Psoas muscle (tissue), 8 donors: ENCODE measurements around the gene ADGRD1. TPM values are rescaled to one million over a fixed set of nuclear protein-coding genes. Genes with fewer than 3 reads are reported as not detected.

Experiments
- ATAC-seq, 4 donors: fragments of 200-7000 bp; cut with Tn5 transposase; one replicate each; pipeline ENCODE4 v1.9.1; 2020; ENCODE audit warnings: moderate library complexity in 3 of 4, mild to moderate bottlenecking in 2 of 4
- DNase-seq, 2 donors: peaks; one replicate each; pipeline ENCODE4 v3.0.0-alpha.2; 2020
- H3K27ac ChIP-seq: fragments of 200-600 bp; one replicate; pipeline ENCODE4 v1.8.0; 2022
- H3K27me3 ChIP-seq, 3 donors: fragments of 200-600 bp in 1 of 3; one replicate each; pipeline versions ENCODE4 v1.6.1 to v1.8.0; 2013 to 2022; ENCODE audit warnings: low read length in 2 of 3, mild to moderate bottlenecking in 2 of 3, moderate library complexity in 1 of 3; ENCODE audit not compliant: insufficient read depth in 3 of 3
- H3K36me3 ChIP-seq, 2 donors: fragments of 200-600 bp in 1 of 2; one replicate each; pipeline versions ENCODE4 v1.6.1 to v1.8.0; 2013 to 2022; ENCODE audit warnings: low read depth in 1 of 2, mild to moderate bottlenecking in 1 of 2, moderate library complexity in 1 of 2; ENCODE audit not compliant: insufficient read depth in 1 of 2
- H3K4me1 ChIP-seq: fragments of 200-600 bp; one replicate; pipeline ENCODE4 v1.8.0; 2022
- H3K4me3 ChIP-seq: fragments of 200-600 bp; one replicate; pipeline ENCODE4 v1.8.0; 2022; ENCODE audit warnings: mild to moderate bottlenecking
- H3K9me3 ChIP-seq: fragments of 200-600 bp; one replicate; pipeline ENCODE4 v1.8.0; 2022
- CTCF ChIP-seq: fragments of 200-600 bp; IDR thresholded peaks from one replicate; pipeline ENCODE4 v1.8.0; 2022; ENCODE audit warnings: antibody characterized with exemption
- WGBS, 3 donors: extraction: QIAGEN DNeasy Blood & Tissue Kit; methylation state at CpG; one replicate each; pipeline versions ENCODE4 v1.1.6 to v1.1.7; 2013; 5-methylcytosine and 5-hydroxymethylcytosine counted together
- intact Hi-C, 2 donors: fragments of 100-400 bp; cut with DNase I; formaldehyde crosslinking; loops; one replicate each; pipeline versions ENCODE4 v1.11.0 to v1.14.2; 2022
- polyA plus RNA-seq, 3 donors: library from polyadenylated mRNA; stranded (reverse); fragments of 200-250 nt; gene quantifications; one replicate each; pipeline ENCODE4 v1.2.3, GENCODE V29; 2013
- total RNA-seq, 4 donors: library from RNA; stranded (reverse); fragmentation: NEBNext Ultra II Directional in 2 of 4; extraction: Animal tissue kit (Norgen Biotek cat#: 25700) in 2 of 4; gene quantifications; one replicate each; pipeline versions ENCODE4 v1.2.1 to v1.2.4, GENCODE V29; 2021 to 2023
- donor health status: healthy with polysubstance abuse.
- donor health status: DM: no; HTN: no; CAD: no; lungs with moderate emphysema.
- donor health status: Bipolar disorder and iron deficiency.
- donor health status: healthy.
- donor health status: DM: yes; HTN: yes; CAD: no.
- donor health status: DM: no; HTN: no; CAD: no.
- donor health status: DM: no; HTN: no; CAD: no.
- donor health status: DM: yes; HTN: yes; CAD: no.

Gene ADGRD1
- total and polyA plus RNA-seq, 7 donors: 2.1 to 11.6 (median 3.6) TPM

GRCh38 chr12:131188131-131189050 is 234.7 kb downstream of the ADGRD1 start:
- H3K4me1 ChIP-seq: no peaks in the 10 kb centered on the region
- H3K36me3 ChIP-seq: no peaks in the 10 kb centered on the region
- H3K9me3 ChIP-seq: no peaks in the 10 kb centered on the region
- no peak for ATAC-seq
- H3K4me3 ChIP-seq: no peak overlapping the region
- H3K27me3 ChIP-seq: peaks cover 0 to 5% (median 0%) of the 10 kb centered on the region in 3 donors
- no peak for DNase-seq
- TF ChIP-seq CTCF: no peak
- no peak overlapping the region for H3K27ac ChIP-seq
- WGBS, 3 donors: 90 to 93% (median 91%) methylated on average over 6 of the region's 6 CpGs
- intact Hi-C loops: no loop called here

GRCh38 chr12:131189781-131190180 is 236.1 kb downstream of the ADGRD1 start:
- Histone ChIP-seq H3K4me1 (no peaks in the 10 kb centered on the region), H3K27me3 (peaks cover 0 to 8% (median 0%) of the 10 kb centered on the region in 3 donors), H3K36me3 (no peaks in the 10 kb centered on the region), H3K4me3 (no peak overlapping the region), H3K27ac (no peak overlapping the region), H3K9me3 (no peaks in the 10 kb centered on the region)
- ATAC-seq (no peak), DNase-seq (no peak)
- no peak for TF ChIP-seq CTCF
- 46 to 83% (median 77%) methylated on average over 1 of the region's 1 CpG for WGBS, 3 donors
- intact Hi-C loops: no loop called here

GRCh38 chr12:131190965-131191364 is 237.3 kb downstream of the ADGRD1 start:
- Histone ChIP-seq H3K27me3 (peaks cover 0 to 8% (median 0%) of the 10 kb centered on the region in 3 donors), H3K9me3 (no peaks in the 10 kb centered on the region), H3K36me3 (no peaks in the 10 kb centered on the region), H3K4me3 (no peak overlapping the region), H3K27ac (no peak overlapping the region), H3K4me1 (no peaks in the 10 kb centered on the region)
- no peak for ATAC-seq
- whole genome bisulfite sequencing, 3 donors: 70 to 80% (median 74%) methylated on average over 4 of the region's 4 CpGs
- no peak for DNase-seq
- TF ChIP-seq CTCF: no peak
- intact Hi-C loops: no loop called here

Other genes starting within 250 kb of the ADGRD1 start
- gene RIMBP2, start 237.6 kb upstream of the ADGRD1 start, total RNA-seq: 1 to 10 TPM in 1 of 4 donors, under 1 TPM in 3; 0.21 to 1.2 (median 0.34) TPM
- under 1 TPM; 0.05 to 0.09 (median 0.08) TPM for gene RIMBP2, start 237.6 kb upstream of the ADGRD1 start, polyA plus RNA-seq
- 1 to 10 TPM; 5.5 to 7.2 (median 6.2) TPM for gene STX2, start 114.7 kb upstream of the ADGRD1 start, total RNA-seq
- gene STX2, start 114.7 kb upstream of the ADGRD1 start, polyA plus RNA-seq: 10 to 100 TPM in 1 of 3 donors, 1 to 10 TPM in 2; 5.4 to 11.3 (median 8.4) TPM
- 100 to 1,000 TPM; 338 to 721 (median 445) TPM for gene RAN, start 81.8 kb upstream of the ADGRD1 start, total RNA-seq
- 1,000 to 10,000 TPM in 1 of 3 donors, 100 to 1,000 TPM in 2; 302 to 1,341 (median 369) TPM for gene RAN, start 81.8 kb upstream of the ADGRD1 start, polyA plus RNA-seq